Esophagus muscularis mucosa (tissue), 4 donors: Measurements from ENCODE around the gene ASCL4. TPM values are rescaled to one million over a fixed set of nuclear protein-coding genes. Genes with fewer than 3 reads are reported as not detected.

Experiments used
- DNase-seq: peaks from one replicate; pipeline ENCODE4 v3.0.0-alpha.2; 2017; ENCODE audit errors: extremely low spot score
- H3K27ac ChIP-seq, 4 donors: fragments of 200-600 bp; sonication (generic); replicated peaks in 1 of 4; 1 replicate in 3 of 4; 2 replicates in 1 of 4; pipeline ENCODE4 v1.5.1; 2016 to 2019; ENCODE audit warnings: mild to moderate bottlenecking in 1 of 4
- H3K27me3 ChIP-seq, 4 donors: fragments of 200-600 bp; sonication (generic); one replicate each; pipeline versions ENCODE4 v1.5.1 to v1.6.0; 2016 to 2019
- H3K36me3 ChIP-seq, 4 donors: fragments of 200-600 bp; sonication (generic); one replicate each; pipeline ENCODE4 v1.5.1; 2016 to 2019
- H3K4me1 ChIP-seq, 4 donors: fragments of 200-600 bp; sonication (generic); one replicate each; pipeline ENCODE4 v1.5.1; 2016 to 2019
- H3K4me3 ChIP-seq, 4 donors: fragments of 200-600 bp; sonication (generic); 1 replicate in 2 of 4; 2 replicates in 2 of 4; pipeline ENCODE4 v1.5.1; 2016 to 2019; ENCODE audit warnings: mild to moderate bottlenecking in 4 of 4, moderate library complexity in 1 of 4
- H3K9me3 ChIP-seq, 4 donors: fragments of 200-600 bp; sonication (generic); 1 replicate in 3 of 4; 2 replicates in 1 of 4; pipeline ENCODE4 v1.5.1; 2016 to 2019
- EP300 ChIP-seq: sonication (generic); formaldehyde crosslinking; IDR thresholded peaks from one replicate; pipeline ENCODE4 v1.6.1; 2017; ENCODE audit warnings: antibody characterized with exemption
- POLR2A ChIP-seq: fragments of 450-650 bp; IDR thresholded peaks from one replicate; pipeline ENCODE4 v1.6.1; 2017; ENCODE audit warnings: antibody characterized with exemption, moderate library complexity, mild to moderate bottlenecking, low read depth
- POLR2AphosphoS5 ChIP-seq, 2 donors: sonication (generic); formaldehyde crosslinking; IDR thresholded peaks; one replicate each; pipeline ENCODE4 v1.6.1; 2017; ENCODE audit warnings: antibody characterized with exemption in 2 of 2
- WGBS: methylation state at CpG from one replicate; pipeline ENCODE4 v1.1.5; 2018; 5-methylcytosine and 5-hydroxymethylcytosine counted together
- intact Hi-C: fragments of 100-400 bp; cut with DNase I; formaldehyde crosslinking; loops from one replicate; pipeline ENCODE4 v1.15.1; 2023
- total RNA-seq, 4 donors: library from RNA; depleted of rRNA; stranded (reverse); fragments of >200 nt; gene quantifications; one replicate each; pipeline versions ENCODE4 v1.1.0 to v1.2.1, GENCODE V29; 2016
- TF ChIP-seq, protein P1 (sequence below), 3 experiments: fragments of 200-600 bp in 2 of 3; fragments of 450-650 bp in 1 of 3; sonication (generic) in 2 of 3; IDR thresholded peaks; one replicate each; pipeline ENCODE4 v1.5.1; 2017 to 2019; ENCODE audit warnings: antibody characterized with exemption in 3 of 3, mild to moderate bottlenecking in 2 of 3, moderate library complexity in 1 of 3

The ASCL4 gene
- total RNA-seq, 4 donors from 2014 or later: not detected

DNA sequence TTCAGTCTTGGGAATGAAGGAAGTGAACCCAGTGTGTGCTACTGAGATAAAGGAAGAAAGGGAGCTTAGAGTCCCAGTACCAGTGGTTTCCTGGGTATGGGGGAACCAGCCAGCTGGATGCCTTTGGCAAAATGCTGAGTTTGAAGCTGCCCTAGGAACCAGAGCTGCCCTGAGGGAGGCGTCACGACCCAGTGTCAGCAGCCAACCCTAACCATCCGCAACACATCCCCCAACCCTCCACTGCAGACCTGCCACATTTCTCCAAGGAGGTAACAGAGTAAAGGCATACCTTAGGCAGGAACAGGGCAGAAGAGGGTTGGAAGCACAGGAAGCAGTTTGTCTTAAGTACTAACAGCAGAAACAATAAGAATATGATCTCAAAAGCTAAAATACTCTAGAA is 42.1 kb upstream of the ASCL4 start:
- intact Hi-C loops: no loop called here
- no peak for DNase-seq
- no peaks in the 10 kb centered on the region for H3K9me3 ChIP-seq
- H3K4me3 ChIP-seq: no peak overlapping the region
- H3K4me1 ChIP-seq: no peaks in the 10 kb centered on the region
- H3K27ac ChIP-seq: no peak overlapping the region
- WGBS: 88% methylated on average over 3 of the region's 3 CpGs
- H3K36me3 ChIP-seq: peaks cover 30 to 52% (median 46%) of the 10 kb centered on the region in 4 donors
- TF ChIP-seq, protein P1, sequence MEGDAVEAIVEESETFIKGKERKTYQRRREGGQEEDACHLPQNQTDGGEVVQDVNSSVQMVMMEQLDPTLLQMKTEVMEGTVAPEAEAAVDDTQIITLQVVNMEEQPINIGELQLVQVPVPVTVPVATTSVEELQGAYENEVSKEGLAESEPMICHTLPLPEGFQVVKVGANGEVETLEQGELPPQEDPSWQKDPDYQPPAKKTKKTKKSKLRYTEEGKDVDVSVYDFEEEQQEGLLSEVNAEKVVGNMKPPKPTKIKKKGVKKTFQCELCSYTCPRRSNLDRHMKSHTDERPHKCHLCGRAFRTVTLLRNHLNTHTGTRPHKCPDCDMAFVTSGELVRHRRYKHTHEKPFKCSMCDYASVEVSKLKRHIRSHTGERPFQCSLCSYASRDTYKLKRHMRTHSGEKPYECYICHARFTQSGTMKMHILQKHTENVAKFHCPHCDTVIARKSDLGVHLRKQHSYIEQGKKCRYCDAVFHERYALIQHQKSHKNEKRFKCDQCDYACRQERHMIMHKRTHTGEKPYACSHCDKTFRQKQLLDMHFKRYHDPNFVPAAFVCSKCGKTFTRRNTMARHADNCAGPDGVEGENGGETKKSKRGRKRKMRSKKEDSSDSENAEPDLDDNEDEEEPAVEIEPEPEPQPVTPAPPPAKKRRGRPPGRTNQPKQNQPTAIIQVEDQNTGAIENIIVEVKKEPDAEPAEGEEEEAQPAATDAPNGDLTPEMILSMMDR (IDR thresholded peaks at IDR 0.05): no peak
- TF ChIP-seq EP300 (no peak), POLR2A (no peak), POLR2AphosphoS5 (IDR thresholded peaks at IDR 0.05) (no peak)
- no peaks in the 10 kb centered on the region for H3K27me3 ChIP-seq

DNA sequence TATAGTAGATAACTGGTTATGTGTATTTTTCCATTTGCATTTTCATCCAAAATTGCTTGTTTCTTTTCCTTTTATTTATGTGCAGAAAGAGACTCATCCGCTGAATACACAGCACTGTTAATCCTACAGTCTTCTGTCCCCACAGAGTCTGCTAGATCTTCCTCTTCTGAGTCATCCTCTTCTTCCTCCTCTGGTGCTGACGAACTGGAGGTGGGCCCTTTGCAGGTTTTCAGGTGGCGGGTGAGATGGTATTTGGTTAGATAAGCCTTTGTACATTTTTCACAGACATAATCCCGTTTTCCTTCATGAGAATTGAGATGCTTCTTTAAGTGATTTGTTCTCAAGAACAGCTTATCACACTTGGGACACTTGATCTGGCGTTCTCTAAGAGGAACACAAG is 40.4 kb upstream of the ASCL4 start:
- TF ChIP-seq POLR2AphosphoS5 (IDR thresholded peaks at IDR 0.05) (no peak), EP300 (no peak), POLR2A (no peak)
- TF ChIP-seq, protein P1 (IDR thresholded peaks at IDR 0.05): no peak
- no peaks in the 10 kb centered on the region for H3K9me3 ChIP-seq
- no peaks in the 10 kb centered on the region for H3K27me3 ChIP-seq
- H3K4me3 ChIP-seq: no peak overlapping the region
- DNase-seq: no peak
- WGBS: 87% methylated on average over 5 of the region's 5 CpGs
- no peak overlapping the region for H3K27ac ChIP-seq
- H3K36me3 ChIP-seq: peaks cover 46 to 70% (median 64%) of the 10 kb centered on the region in 4 donors
- intact Hi-C loops: no loop called here
- no peaks in the 10 kb centered on the region for H3K4me1 ChIP-seq

DNA sequence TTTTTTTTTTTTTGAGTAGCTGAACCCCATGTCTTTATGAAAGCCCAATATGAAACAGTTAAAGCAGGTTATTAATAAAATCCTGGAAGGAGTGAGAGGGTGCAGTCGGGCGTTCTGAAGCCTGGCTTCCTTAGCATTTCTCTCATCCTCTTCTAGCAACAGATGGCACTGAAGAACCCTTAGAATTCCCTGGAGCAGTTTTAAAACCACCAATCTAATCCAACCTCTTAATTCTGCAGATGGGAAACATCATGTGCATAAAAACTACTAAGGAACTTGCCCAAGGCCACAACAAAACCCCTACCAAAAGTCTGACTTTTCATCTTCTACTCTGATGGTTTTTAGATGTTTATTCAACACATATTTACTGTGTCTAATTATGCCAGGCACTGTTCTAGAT is 38.7 kb upstream of the ASCL4 start:
- peaks cover 63 to 86% (median 80%) of the 10 kb centered on the region in 4 donors for H3K36me3 ChIP-seq
- no peak overlapping the region for H3K27ac ChIP-seq
- 93% methylated on average over 2 of the region's 2 CpGs for WGBS
- H3K4me1 ChIP-seq: no peaks in the 10 kb centered on the region
- no peak for DNase-seq
- no peak overlapping the region for H3K4me3 ChIP-seq
- no peaks in the 10 kb centered on the region for H3K9me3 ChIP-seq
- intact Hi-C loops: no loop called here
- TF ChIP-seq POLR2AphosphoS5 (IDR thresholded peaks at IDR 0.05): no peak
- TF ChIP-seq, protein P1 (IDR thresholded peaks at IDR 0.05): no peak
- no peak for TF ChIP-seq POLR2A
- TF ChIP-seq EP300: no peak
- H3K27me3 ChIP-seq: no peaks in the 10 kb centered on the region

DNA sequence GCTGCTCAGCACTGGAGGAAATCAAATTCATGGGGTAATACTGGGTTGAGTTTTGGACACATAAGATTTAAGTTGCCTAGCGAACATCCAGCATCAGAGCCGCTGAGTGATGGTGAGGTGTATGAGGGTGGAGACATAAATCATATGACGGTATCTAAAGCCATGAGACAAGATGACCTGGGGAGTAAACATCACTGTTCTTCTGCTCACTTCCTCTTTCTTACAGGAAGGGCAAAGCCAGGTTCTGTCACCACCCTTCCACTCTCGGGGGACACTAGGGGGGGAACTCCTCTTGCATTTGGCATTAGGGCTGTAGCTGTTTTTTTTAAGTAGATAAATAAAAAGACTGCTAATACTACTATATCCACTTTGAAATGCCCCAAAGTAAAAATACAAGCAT is 37.6 kb upstream of the ASCL4 start:
- WGBS: 85% methylated on average over 4 of the region's 4 CpGs
- H3K27me3 ChIP-seq: no peaks in the 10 kb centered on the region
- H3K36me3 ChIP-seq: peaks cover 74 to 97% (median 91%) of the 10 kb centered on the region in 4 donors
- no peaks in the 10 kb centered on the region for H3K4me1 ChIP-seq
- DNase-seq: no peak
- no peaks in the 10 kb centered on the region for H3K9me3 ChIP-seq
- TF ChIP-seq, protein P1 (IDR thresholded peaks at IDR 0.05): no peak
- no peak for TF ChIP-seq POLR2A
- no peak for TF ChIP-seq EP300
- no peak for TF ChIP-seq POLR2AphosphoS5 (IDR thresholded peaks at IDR 0.05)
- H3K27ac ChIP-seq: no peak overlapping the region
- H3K4me3 ChIP-seq: no peak overlapping the region
- intact Hi-C loops: no loop called here

DNA sequence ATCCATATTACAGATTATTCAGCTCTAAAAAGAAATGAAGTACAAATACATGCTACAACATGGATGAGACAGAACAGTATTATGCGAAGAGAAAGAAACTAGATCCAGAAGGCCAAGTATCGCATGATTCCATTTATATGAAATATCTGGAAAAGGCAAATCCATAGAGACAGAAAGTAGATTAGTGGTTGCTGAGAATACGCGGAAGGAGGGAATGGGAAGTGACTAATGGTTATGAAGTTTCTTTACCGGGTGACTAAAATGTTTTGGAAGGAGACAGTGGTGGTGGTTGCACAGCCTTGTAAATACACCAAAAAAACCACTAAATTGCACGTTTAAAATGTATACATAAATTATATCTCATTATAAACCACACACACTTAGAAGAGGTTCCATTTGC is 26.0 kb upstream of the ASCL4 start:
- H3K4me1 ChIP-seq: peaks cover 0 to 20% (median 7%) of the 10 kb centered on the region in 4 donors
- no peak overlapping the region for H3K27ac ChIP-seq
- no peaks in the 10 kb centered on the region for H3K9me3 ChIP-seq
- intact Hi-C loops: no loop called here
- no peak for DNase-seq
- WGBS: 70% methylated on average over 6 of the region's 6 CpGs
- peaks cover 61 to 98% (median 81%) of the 10 kb centered on the region in 4 donors for H3K36me3 ChIP-seq
- TF ChIP-seq POLR2A (no peak), POLR2AphosphoS5 (IDR thresholded peaks at IDR 0.05) (no peak), EP300 (no peak)
- TF ChIP-seq, protein P1 (IDR thresholded peaks at IDR 0.05): no peak
- no peaks in the 10 kb centered on the region for H3K27me3 ChIP-seq
- H3K4me3 ChIP-seq: no peak overlapping the region
